ENCODE data around the gene MYO10.

DNA sequence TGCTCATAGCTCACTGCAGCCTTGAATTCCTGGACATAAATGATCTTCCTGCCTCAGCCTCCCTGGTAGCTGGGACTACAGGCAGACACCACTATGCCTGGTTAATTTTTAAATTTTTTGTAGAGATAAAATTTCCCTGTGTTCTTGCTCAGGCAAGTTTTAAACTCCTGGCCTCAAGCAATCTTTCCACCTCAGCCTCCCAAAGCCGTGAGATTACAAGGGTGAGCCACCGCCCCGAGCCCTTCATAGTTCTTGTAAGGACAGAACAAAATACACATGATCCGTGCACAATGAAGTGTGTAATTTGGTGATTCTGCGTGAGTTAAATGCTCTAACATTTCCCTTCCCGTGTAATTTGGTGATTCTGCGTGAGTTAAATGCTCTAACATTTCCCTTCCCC is 27.7 kb upstream of the MYO10 start:
- TF ChIP-seq RARB (CRISPR knock-in tag; IDR thresholded peaks at IDR 0.05) = no peak
- no peak for TF ChIP-seq BACH2 (CRISPR knock-in tag; IDR thresholded peaks at IDR 0.05; ENCODE audit: borderline replicate concordance)
- TF ChIP-seq, protein P1, sequence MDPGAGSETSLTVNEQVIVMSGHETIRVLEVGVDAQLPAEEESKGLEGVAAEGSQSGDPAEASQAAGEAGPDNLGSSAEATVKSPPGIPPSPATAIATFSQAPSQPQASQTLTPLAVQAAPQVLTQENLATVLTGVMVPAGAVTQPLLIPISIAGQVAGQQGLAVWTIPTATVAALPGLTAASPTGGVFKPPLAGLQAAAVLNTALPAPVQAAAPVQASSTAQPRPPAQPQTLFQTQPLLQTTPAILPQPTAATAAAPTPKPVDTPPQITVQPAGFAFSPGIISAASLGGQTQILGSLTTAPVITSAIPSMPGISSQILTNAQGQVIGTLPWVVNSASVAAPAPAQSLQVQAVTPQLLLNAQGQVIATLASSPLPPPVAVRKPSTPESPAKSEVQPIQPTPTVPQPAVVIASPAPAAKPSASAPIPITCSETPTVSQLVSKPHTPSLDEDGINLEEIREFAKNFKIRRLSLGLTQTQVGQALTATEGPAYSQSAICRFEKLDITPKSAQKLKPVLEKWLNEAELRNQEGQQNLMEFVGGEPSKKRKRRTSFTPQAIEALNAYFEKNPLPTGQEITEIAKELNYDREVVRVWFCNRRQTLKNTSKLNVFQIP (CRISPR knock-in tag; IDR thresholded peaks at IDR 0.05; ENCODE audit: borderline replicate concordance, low read depth) = no peak
- TF ChIP-seq, protein P2, sequence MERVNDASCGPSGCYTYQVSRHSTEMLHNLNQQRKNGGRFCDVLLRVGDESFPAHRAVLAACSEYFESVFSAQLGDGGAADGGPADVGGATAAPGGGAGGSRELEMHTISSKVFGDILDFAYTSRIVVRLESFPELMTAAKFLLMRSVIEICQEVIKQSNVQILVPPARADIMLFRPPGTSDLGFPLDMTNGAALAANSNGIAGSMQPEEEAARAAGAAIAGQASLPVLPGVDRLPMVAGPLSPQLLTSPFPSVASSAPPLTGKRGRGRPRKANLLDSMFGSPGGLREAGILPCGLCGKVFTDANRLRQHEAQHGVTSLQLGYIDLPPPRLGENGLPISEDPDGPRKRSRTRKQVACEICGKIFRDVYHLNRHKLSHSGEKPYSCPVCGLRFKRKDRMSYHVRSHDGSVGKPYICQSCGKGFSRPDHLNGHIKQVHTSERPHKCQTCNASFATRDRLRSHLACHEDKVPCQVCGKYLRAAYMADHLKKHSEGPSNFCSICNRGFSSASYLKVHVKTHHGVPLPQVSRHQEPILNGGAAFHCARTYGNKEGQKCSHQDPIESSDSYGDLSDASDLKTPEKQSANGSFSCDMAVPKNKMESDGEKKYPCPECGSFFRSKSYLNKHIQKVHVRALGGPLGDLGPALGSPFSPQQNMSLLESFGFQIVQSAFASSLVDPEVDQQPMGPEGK (CRISPR knock-in tag; IDR thresholded peaks at IDR 0.05; ENCODE audit: borderline replicate concordance) = no peak
- TF ChIP-seq, protein P3, sequence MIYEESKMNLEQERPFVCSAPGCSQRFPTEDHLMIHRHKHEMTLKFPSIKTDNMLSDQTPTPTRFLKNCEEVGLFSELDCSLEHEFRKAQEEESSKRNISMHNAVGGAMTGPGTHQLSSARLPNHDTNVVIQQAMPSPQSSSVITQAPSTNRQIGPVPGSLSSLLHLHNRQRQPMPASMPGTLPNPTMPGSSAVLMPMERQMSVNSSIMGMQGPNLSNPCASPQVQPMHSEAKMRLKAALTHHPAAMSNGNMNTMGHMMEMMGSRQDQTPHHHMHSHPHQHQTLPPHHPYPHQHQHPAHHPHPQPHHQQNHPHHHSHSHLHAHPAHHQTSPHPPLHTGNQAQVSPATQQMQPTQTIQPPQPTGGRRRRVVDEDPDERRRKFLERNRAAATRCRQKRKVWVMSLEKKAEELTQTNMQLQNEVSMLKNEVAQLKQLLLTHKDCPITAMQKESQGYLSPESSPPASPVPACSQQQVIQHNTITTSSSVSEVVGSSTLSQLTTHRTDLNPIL (CRISPR knock-in tag; IDR thresholded peaks at IDR 0.05; ENCODE audit: low read depth) = no peak
- TF ChIP-seq OSR1 (CRISPR knock-in tag; IDR thresholded peaks at IDR 0.05) = no peak
- TF ChIP-seq ZNF70 (CRISPR knock-in tag; IDR thresholded peaks at IDR 0.05) = no peak
